NCI-H1436 treated with DMSO at 0.1 percent for 48 hours (cell line): ENCODE results near the gene PSMA7.

ENCODE experiments used
- DNase-seq: peaks from one replicate; lab custom pipeline; 2025; lab: John Stamatoyannopoulos, UW

PSMA7 gene

GRCh38 chr20:62136283-62137091 is 6.7 kb downstream of the PSMA7 start:
- DNase-seq = no peak

- no peak for DNase-seq
These were observed 7.5 kb downstream of the PSMA7 start for GRCh38 chr20:62135573-62136266.

GRCh38 chr20:62134735-62135231 is 8.4 kb downstream of the PSMA7 start:
- no peak for DNase-seq

- no peak for DNase-seq
These were observed 9.3 kb downstream of the PSMA7 start for GRCh38 chr20:62133864-62134263.

GRCh38 chr20:62133051-62133845 is 9.9 kb downstream of the PSMA7 start:
- DNase-seq = no peak

GRCh38 chr20:62132421-62132820 is 10.8 kb downstream of the PSMA7 start:
- DNase-seq = no peak

GRCh38 chr20:62131560-62132320 is 11.5 kb downstream of the PSMA7 start:
- DNase-seq = no peak

GRCh38 chr20:62129731-62130531 is 13.3 kb downstream of the PSMA7 start:
- no peak for DNase-seq

- DNase-seq = no peak
These were observed 14.7 kb downstream of the PSMA7 start for GRCh38 chr20:62128502-62128901.

GRCh38 chr20:62127799-62128198 is 15.4 kb downstream of the PSMA7 start:
- no peak for DNase-seq

- DNase-seq = no peak
These were observed 17.1 kb downstream of the PSMA7 start for GRCh38 chr20:62126141-62126540.

GRCh38 chr20:62123450-62124118 is 19.6 kb downstream of the PSMA7 start:
- no peak for DNase-seq

GRCh38 chr20:62122654-62123449 is 20.3 kb downstream of the PSMA7 start:
- DNase-seq = no peak

GRCh38 chr20:62121776-62122653 is 21.2 kb downstream of the PSMA7 start, which contains the start of gene LSM14B:
Gene LSM14B (plus strand): TSS chr20:62122475. CDS start chr20:62122667, 192 bp downstream.
- DNase-seq = peak; percentile 72

- DNase-seq = no peak
These were observed 22.0 kb downstream of the PSMA7 start for GRCh38 chr20:62120990-62121775.

- no peak for DNase-seq
These were observed 22.8 kb downstream of the PSMA7 start for GRCh38 chr20:62120365-62120762.

GRCh38 chr20:62119591-62120364 is 23.4 kb downstream of the PSMA7 start:
- DNase-seq = no peak
